Measurements from ENCODE around the gene ZNF45. TPM values are rescaled to one million over a fixed set of nuclear protein-coding genes. Genes with fewer than 3 reads are reported as not detected.
"Not testable (repeated sequence)": the region's sequence is repeated elsewhere in the genome, so short reads cannot be mapped to it uniquely, and the experiment has no call there.

Gene ZNF45
- polyA plus RNA-seq, 6 donors from 2014 or later, result 5.2 to 26.1 (median 15.1) TPM

DNA sequence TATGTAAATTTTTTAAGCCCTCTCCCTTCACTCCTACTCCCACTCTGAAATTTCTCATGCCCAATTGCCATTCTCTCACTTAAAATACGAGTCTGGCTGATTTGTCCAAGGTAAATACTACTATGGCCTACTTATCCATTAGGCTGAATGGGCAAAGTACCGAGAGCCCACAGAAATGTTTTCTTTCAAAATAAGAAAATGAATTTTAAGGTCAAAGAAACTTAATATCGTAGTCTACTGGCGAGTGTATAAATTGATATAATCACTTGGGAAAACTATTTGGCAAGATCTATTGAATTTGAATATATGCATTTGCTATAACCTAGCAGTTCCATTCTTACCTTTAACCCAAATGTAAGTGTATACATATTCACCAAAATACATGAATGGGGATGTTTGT is 32.7 kb downstream of the ZNF45 start:
- Mint-ChIP-seq H3K27me3 (no peaks in the 10 kb centered on the region), H3K27ac (peak overlapping the region in 2 of 6 donors; percentile 80 to 85), H3K4me3 (peak overlapping the region; percentile 89 to 99 (median 98)), H3K36me3 (peaks cover 50 to 75% of the 10 kb centered on the region in 2 donors), H3K4me1 (peaks cover 15 to 17% (median 17%) of the 10 kb centered on the region in 3 donors), H3K9me3 (peaks cover 18 to 56% (median 46%) of the 10 kb centered on the region in 7 donors)
- ATAC-seq (ENCODE audit: low read depth in 2 of 2) (no peak), DNase-seq (no peak)

GRCh38 chr19:43901395-43902390 is 33.4 kb downstream of the ZNF45 start:
- ATAC-seq (ENCODE audit: low read depth in 2 of 2) (peak; percentile 92 to 94), DNase-seq (peak; percentile 61)
- Mint-ChIP-seq H3K4me3 (peak overlapping the region; percentile 89 to 99 (median 98)), H3K27ac (peak overlapping the region in 4 of 6 donors; percentile 49 to 91 (median 86)), H3K27me3 (no peaks in the 10 kb centered on the region), H3K4me1 (peaks cover 15 to 17% (median 17%) of the 10 kb centered on the region in 3 donors), H3K9me3 (peaks cover 18 to 50% (median 39%) of the 10 kb centered on the region in 7 donors), H3K36me3 (peaks cover 55 to 70% of the 10 kb centered on the region in 2 donors)

GRCh38 chr19:43895727-43896308 is 39.3 kb downstream of the ZNF45 start:
- H3K27me3 Mint-ChIP-seq, result no peaks in the 10 kb centered on the region
- no peak overlapping the region for H3K27ac Mint-ChIP-seq
- no peak for ATAC-seq (ENCODE audit: low read depth in 2 of 2)
- no peak for DNase-seq
- H3K4me3 Mint-ChIP-seq, result no peak overlapping the region
- H3K36me3 Mint-ChIP-seq, result peaks cover 43 to 44% of the 10 kb centered on the region in 2 donors
- H3K4me1 Mint-ChIP-seq, result peaks cover 0 to 3% (median 0%) of the 10 kb centered on the region in 3 donors
- peaks cover 7 to 51% (median 30%) of the 10 kb centered on the region in 7 donors for H3K9me3 Mint-ChIP-seq

DNA sequence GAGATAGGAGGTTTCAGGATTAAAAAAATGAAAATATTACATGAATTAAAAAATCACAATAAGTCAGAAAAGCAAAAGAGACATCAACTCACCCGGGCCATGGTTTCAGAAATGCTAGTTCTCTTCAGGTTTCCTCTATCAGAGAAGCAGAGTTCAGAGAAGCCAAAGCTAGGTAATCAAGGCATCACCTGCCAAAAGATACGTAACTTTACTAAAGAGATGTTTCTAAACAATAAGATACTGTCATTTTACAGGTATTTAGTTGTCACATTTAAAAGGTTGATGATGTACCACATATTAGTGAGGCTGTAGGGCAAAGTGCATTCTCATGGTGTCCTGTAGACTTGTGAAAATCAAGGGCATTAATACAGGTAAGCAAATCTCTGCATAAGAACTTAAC is 51.2 kb downstream of the ZNF45 start, which contains the start of gene ZNF404:
Gene ZNF404, minus strand, starts transcription at position 101 of the 400 bp plus-strand sequence.
- H3K27me3 Mint-ChIP-seq, result no peaks in the 10 kb centered on the region
- no peak for ATAC-seq (ENCODE audit: low read depth in 2 of 2)
- no peaks in the 10 kb centered on the region for H3K4me1 Mint-ChIP-seq
- H3K36me3 Mint-ChIP-seq, result peaks cover 59 to 72% of the 10 kb centered on the region in 2 donors
- H3K9me3 Mint-ChIP-seq, result peaks cover 34 to 94% (median 78%) of the 10 kb centered on the region in 7 donors
- H3K4me3 Mint-ChIP-seq, result peak within 1 kb of the TSS in 1 of 8 donors; percentile 51
- no peak within 1 kb of the TSS for H3K27ac Mint-ChIP-seq
- no peak for DNase-seq

- Mint-ChIP-seq H3K27me3 (no peaks in the 10 kb centered on the region), H3K4me1 (no peaks in the 10 kb centered on the region), H3K9me3 (peaks cover 31 to 86% (median 76%) of the 10 kb centered on the region in 7 donors), H3K36me3 (peaks cover 72 to 74% of the 10 kb centered on the region in 2 donors), H3K4me3 (no peak overlapping the region), H3K27ac (no peak overlapping the region)
- ATAC-seq (ENCODE audit: low read depth in 2 of 2) (no peak), DNase-seq (no peak)
Measured at GRCh38 chr19:43880483-43880882, 54.6 kb downstream of the ZNF45 start.

GRCh38 chr19:43872547-43873336 is 62.3 kb downstream of the ZNF45 start:
- Mint-ChIP-seq H3K4me3 (no peak overlapping the region), H3K27ac (no peak overlapping the region), H3K9me3 (peaks cover 9 to 80% (median 72%) of the 10 kb centered on the region in 7 donors), H3K36me3 (peaks cover 31 to 44% of the 10 kb centered on the region in 2 donors), H3K27me3 (no peaks in the 10 kb centered on the region), H3K4me1 (no peaks in the 10 kb centered on the region)
- DNase-seq, result no peak
- no peak for ATAC-seq (ENCODE audit: low read depth in 2 of 2)

DNA sequence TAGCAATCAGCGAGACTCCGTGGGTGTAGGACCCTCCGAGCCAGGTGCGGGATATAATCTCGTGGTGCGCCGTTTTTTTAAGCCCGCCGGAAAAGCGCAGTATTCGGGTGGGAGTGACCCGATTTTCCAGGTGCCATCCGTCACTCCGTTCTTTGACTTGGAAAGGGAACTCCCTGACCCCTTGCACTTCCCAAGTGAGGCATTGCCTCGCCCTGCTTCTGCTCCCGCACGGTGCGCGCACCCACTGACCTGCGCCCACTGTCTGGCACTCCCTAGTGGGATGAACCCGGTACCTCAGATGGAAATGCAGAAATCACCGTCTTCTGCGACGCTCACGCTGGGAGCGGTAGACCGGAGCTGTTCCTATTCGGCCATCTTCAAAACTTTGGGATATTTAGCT is 68.2 kb downstream of the ZNF45 start:
- H3K4me3 Mint-ChIP-seq; H3K36me3 Mint-ChIP-seq; DNase-seq; H3K4me1 Mint-ChIP-seq; H3K27me3 Mint-ChIP-seq; H3K27ac Mint-ChIP-seq; ATAC-seq (ENCODE audit: low read depth in 2 of 2): not testable (repeated sequence)
- peaks cover 2 to 67% (median 56%) of the 10 kb centered on the region in 7 donors for H3K9me3 Mint-ChIP-seq

Other genes starting within 250 kb of the ZNF45 start
- gene IRGC, start 219.2 kb downstream of the ZNF45 start, polyA plus RNA-seq (ENCODE audit: low read depth in 6 of 6), result not detected
- 10 to 100 TPM in 2 of 6 donors, 1 to 10 TPM in 4; 2.7 to 13.0 (median 8.2) TPM for gene SMG9, start 180.3 kb downstream of the ZNF45 start, polyA plus RNA-seq (ENCODE audit: low read depth in 6 of 6)
- gene KCNN4, start 154.3 kb downstream of the ZNF45 start, polyA plus RNA-seq (ENCODE audit: low read depth in 6 of 6), result 10 to 100 TPM in 4 of 6 donors, 1 to 10 TPM in 2; 9.7 to 17.2 (median 10.3) TPM
- gene LYPD5, start 132.8 kb downstream of the ZNF45 start, polyA plus RNA-seq (ENCODE audit: low read depth in 6 of 6), result under 1 TPM in 2 of 6 donors, not detected in 4; 0.28 to 0.65 TPM
- 1 to 10 TPM in 5 of 6 donors, not detected in 1; 2.0 to 6.4 (median 5.5) TPM for gene ZNF283, start 108.0 kb downstream of the ZNF45 start, polyA plus RNA-seq (ENCODE audit: low read depth in 6 of 6)
- 10 to 100 TPM in 1 of 6 donors, 1 to 10 TPM in 5; 3.1 to 11.3 (median 6.6) TPM for gene ZNF404, start 51.3 kb downstream of the ZNF45 start, polyA plus RNA-seq (ENCODE audit: low read depth in 6 of 6)
- 1 to 10 TPM in 2 of 6 donors, under 1 TPM in 3, not detected in 1; 0.41 to 4.6 (median 0.97) TPM for gene ZNF221, start 15.9 kb upstream of the ZNF45 start, polyA plus RNA-seq (ENCODE audit: low read depth in 6 of 6)
- 1 to 10 TPM in 5 of 6 donors, not detected in 1; 1.9 to 4.4 (median 3.2) TPM for gene ZNF155, start 48.9 kb upstream of the ZNF45 start, polyA plus RNA-seq (ENCODE audit: low read depth in 6 of 6)
- 1 to 10 TPM; 1.9 to 8.8 (median 3.9) TPM for gene ZNF230, start 67.7 kb upstream of the ZNF45 start, polyA plus RNA-seq (ENCODE audit: low read depth in 6 of 6)
- 1 to 10 TPM; 3.6 to 5.3 (median 4.6) TPM for gene ZNF222, start 90.1 kb upstream of the ZNF45 start, polyA plus RNA-seq (ENCODE audit: low read depth in 6 of 6)
- 1 to 10 TPM in 5 of 6 donors, not detected in 1; 1.9 to 3.3 (median 2.9) TPM for gene ZNF223, start 116.8 kb upstream of the ZNF45 start, polyA plus RNA-seq (ENCODE audit: low read depth in 6 of 6)
- 1 to 10 TPM in 3 of 6 donors, under 1 TPM in 3; 0.09 to 1.2 (median 0.95) TPM for gene ZNF284, start 136.9 kb upstream of the ZNF45 start, polyA plus RNA-seq (ENCODE audit: low read depth in 6 of 6)
- gene ZNF224, start 159.1 kb upstream of the ZNF45 start, polyA plus RNA-seq (ENCODE audit: low read depth in 6 of 6), result 10 to 100 TPM in 4 of 6 donors, 1 to 10 TPM in 2; 7.5 to 20.7 (median 12.5) TPM
- 1 to 10 TPM; 2.2 to 6.4 (median 3.3) TPM for gene ZNF225, start 178.1 kb upstream of the ZNF45 start, polyA plus RNA-seq (ENCODE audit: low read depth in 6 of 6)
- 1 to 10 TPM; 1.1 to 8.2 (median 4.9) TPM for gene ZNF234, start 206.3 kb upstream of the ZNF45 start, polyA plus RNA-seq (ENCODE audit: low read depth in 6 of 6)
- gene ZNF226, start 229.8 kb upstream of the ZNF45 start, polyA plus RNA-seq (ENCODE audit: low read depth in 6 of 6), result 10 to 100 TPM; 26.0 to 38.5 (median 30.8) TPM